Pancreas (tissue), 10 donors: ENCODE measurements around the gene GET4. TPM values are rescaled to one million over a fixed set of nuclear protein-coding genes. Genes with fewer than 3 reads are reported as not detected.

ENCODE experiments used
- ATAC-seq, 4 donors: fragments of 200-7000 bp; cut with Tn5 transposase; one replicate each; pipeline versions ENCODE4 v1.8.0 to v1.9.1; 2020; ENCODE audit warnings: mild to moderate bottlenecking in 4 of 4, moderate library complexity in 4 of 4
- DNase-seq, 6 donors: peaks; one replicate each; pipeline ENCODE4 v3.0.0-alpha.2; 2020
- FAIRE-seq: peaks from 2 replicates; lab custom pipeline; 2012; peaks lifted over from hg19 to GRCh38; lab: Jason Lieb, UNC
- H3K27ac ChIP-seq, 4 donors: fragments of 200-600 bp; sonication (generic); 1 replicate in 3 of 4; 2 replicates in 1 of 4; pipeline versions ENCODE4 v1.5.0 to v1.8.0; 2020
- H3K27me3 ChIP-seq, 4 donors: fragments of 200-600 bp; one replicate each; pipeline ENCODE4 v1.8.0; 2021
- H3K36me3 ChIP-seq, 3 donors: fragments of 200-600 bp; sonication (generic) in 1 of 3; one replicate each; pipeline versions ENCODE4 v1.5.0 to v1.8.0; 2020 to 2021
- H3K4me1 ChIP-seq, 3 donors: fragments of 200-600 bp; one replicate each; pipeline ENCODE4 v1.8.0; 2021
- H3K4me3 ChIP-seq, 4 donors: fragments of 200-600 bp; sonication (generic) in 2 of 4; one replicate each; pipeline versions ENCODE4 v1.5.0 to v1.8.0; 2020 to 2021
- H3K9me3 ChIP-seq, 4 donors: fragments of 200-600 bp; one replicate each; pipeline ENCODE4 v1.8.0; 2021
- WGBS, 2 donors: extraction: QIAGEN DNeasy Blood & Tissue Kit; methylation state at CpG; one replicate each; pipeline ENCODE4 v1.1.7; 2013; 5-methylcytosine and 5-hydroxymethylcytosine counted together
- intact Hi-C, 3 donors: fragments of 100-400 bp; cut with DNase I; formaldehyde crosslinking; loops; one replicate each; pipeline versions ENCODE4 v1.11.1 to v1.14.2; 2022
- polyA plus RNA-seq, 2 donors: library from polyadenylated mRNA; stranded (reverse); fragments of 200-250 nt; gene quantifications; one replicate each; pipeline ENCODE4 v1.2.3, GENCODE V29; 2013
- total RNA-seq, 6 donors: library from RNA; stranded (reverse); fragmentation: NEBNext Ultra II Directional in 4 of 6; extraction: Animal tissue kit (Norgen Biotek cat#: 25700) in 4 of 6; gene quantifications; one replicate each; pipeline versions ENCODE4 v1.2.1 to v1.2.4, GENCODE V29; 2021 to 2023
- TF ChIP-seq, protein P1 (sequence below), 4 donors: fragments of 200-600 bp; sonication (generic) in 3 of 4; IDR thresholded peaks; one replicate each; pipeline versions ENCODE4 v1.5.0 to v1.8.0; 2021; ENCODE audit warnings: antibody characterized with exemption in 4 of 4
- donor health status: healthy with polysubstance abuse.
- donor health status: DM: no; HTN: no; CAD: no; lungs with moderate emphysema.
- donor health status: DM: no; HTN: no; CAD: no.
- donor health status: control.
- donor health status: control.
- donor health status: Bipolar disorder and iron deficiency.
- donor health status: DM: yes; HTN: yes; CAD: no.
- donor health status: DM: no; HTN: no; CAD: no.
- donor health status: DM: no; HTN: no; CAD: no.
- donor health status: DM: yes; HTN: yes; CAD: no.

GET4 gene
- total and polyA plus RNA-seq, 8 donors = 13.1 to 94.5 (median 21.4) TPM

DNA sequence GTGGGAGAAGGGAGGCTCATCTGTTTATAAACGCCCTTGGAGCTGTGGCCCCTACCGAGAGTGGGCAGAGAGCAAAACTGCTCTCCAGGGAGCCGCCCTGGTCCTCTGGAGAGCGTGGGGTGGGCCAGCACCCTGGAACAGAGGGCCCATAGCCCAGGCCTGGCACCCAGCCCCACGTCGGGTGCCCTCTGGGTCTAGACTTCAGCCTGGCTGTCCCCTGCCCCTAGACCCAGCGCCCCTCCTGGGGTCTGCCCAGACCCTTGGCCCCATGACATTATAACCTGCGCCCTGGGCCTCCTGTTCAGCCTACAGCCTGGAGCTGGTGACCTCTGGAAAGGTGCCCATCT lies 24.7 kb downstream of the GET4 start:
- FAIRE-seq = no peak

DNA sequence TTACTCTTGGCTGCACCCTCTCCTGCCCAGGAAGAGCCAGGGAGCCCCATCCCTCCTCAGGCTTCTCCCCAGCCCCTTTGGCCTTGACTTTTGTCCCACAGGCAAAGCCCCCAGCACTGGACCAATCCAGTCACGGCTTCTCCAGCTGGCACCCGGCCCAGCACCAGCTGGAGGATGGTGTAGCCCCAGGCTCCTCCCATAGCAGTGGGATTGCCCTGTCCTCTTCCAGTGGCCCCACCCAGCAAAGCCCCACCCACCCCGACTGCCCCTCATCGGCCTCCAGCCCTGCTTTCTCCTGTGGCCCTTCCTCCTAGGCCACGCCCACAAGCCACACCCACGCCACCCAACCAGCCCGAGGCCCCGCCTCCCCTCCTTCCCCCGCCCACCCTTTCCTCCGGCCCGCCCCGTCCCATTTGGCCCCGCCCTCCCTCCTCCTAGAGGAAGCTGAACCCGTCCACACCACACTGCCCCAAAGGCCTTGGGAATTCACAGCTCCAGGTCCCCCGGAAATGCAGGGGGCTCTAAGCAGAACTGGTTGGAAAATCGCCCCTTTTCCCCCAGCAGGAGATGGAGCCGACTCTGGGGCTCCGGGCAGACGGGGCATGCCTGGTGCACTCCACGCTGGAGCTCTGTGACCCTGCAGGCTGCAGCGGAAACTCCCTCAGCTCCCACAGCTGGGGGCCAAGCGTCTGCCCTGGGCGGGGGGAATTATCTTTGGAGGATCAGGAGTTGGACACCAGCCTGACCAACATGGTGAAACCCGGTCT lies 25.2 kb downstream of the GET4 start:
- intact Hi-C loops = loop anchor here in 1 of 3 donors (10.0 kb wide), 2 partner anchors 53 to 153 kb away; partner anchors contain the start of gene ADAP1
- FAIRE-seq (no peak), DNase-seq (peak; percentile 64 to 86 (median 80)), ATAC-seq (peak; percentile 44 to 81 (median 66))
- Histone ChIP-seq H3K9me3 (no peaks in the 10 kb centered on the region), H3K4me1 (peaks cover 0 to 4% (median 0%) of the 10 kb centered on the region in 3 donors), H3K4me3 (no peak overlapping the region), H3K36me3 (peaks cover 0 to 5% (median 0%) of the 10 kb centered on the region in 3 donors), H3K27me3 (no peaks in the 10 kb centered on the region), H3K27ac (no peak overlapping the region)
- WGBS, 2 donors = 37 to 49% methylated on average over 16 to 24 of the region's 24 CpGs
- TF ChIP-seq, protein P1, sequence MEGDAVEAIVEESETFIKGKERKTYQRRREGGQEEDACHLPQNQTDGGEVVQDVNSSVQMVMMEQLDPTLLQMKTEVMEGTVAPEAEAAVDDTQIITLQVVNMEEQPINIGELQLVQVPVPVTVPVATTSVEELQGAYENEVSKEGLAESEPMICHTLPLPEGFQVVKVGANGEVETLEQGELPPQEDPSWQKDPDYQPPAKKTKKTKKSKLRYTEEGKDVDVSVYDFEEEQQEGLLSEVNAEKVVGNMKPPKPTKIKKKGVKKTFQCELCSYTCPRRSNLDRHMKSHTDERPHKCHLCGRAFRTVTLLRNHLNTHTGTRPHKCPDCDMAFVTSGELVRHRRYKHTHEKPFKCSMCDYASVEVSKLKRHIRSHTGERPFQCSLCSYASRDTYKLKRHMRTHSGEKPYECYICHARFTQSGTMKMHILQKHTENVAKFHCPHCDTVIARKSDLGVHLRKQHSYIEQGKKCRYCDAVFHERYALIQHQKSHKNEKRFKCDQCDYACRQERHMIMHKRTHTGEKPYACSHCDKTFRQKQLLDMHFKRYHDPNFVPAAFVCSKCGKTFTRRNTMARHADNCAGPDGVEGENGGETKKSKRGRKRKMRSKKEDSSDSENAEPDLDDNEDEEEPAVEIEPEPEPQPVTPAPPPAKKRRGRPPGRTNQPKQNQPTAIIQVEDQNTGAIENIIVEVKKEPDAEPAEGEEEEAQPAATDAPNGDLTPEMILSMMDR (IDR thresholded peaks at IDR 0.05) = no peak

More for the DNA sequence above, 24.7 kb downstream of the GET4 start:
- TF ChIP-seq, protein P1 (IDR thresholded peaks at IDR 0.05) = no peak
- H3K4me3 ChIP-seq = no peak overlapping the region
- H3K27me3 ChIP-seq = no peaks in the 10 kb centered on the region
- DNase-seq = no peak
- 58 to 64% methylated on average over 8 of the region's 8 CpGs for WGBS, 2 donors
- ATAC-seq = peak in 3 of 4 donors; percentile 3 to 45 (median 8)
- intact Hi-C loops = loop anchor here in 1 of 3 donors (10.0 kb wide), 2 partner anchors 54 to 154 kb away; partner anchors contain the start of gene ADAP1
- peaks cover 0 to 4% (median 0%) of the 10 kb centered on the region in 3 donors for H3K4me1 ChIP-seq
- H3K36me3 ChIP-seq = peaks cover 0 to 11% (median 0%) of the 10 kb centered on the region in 3 donors
- no peak overlapping the region for H3K27ac ChIP-seq
- no peaks in the 10 kb centered on the region for H3K9me3 ChIP-seq

DNA sequence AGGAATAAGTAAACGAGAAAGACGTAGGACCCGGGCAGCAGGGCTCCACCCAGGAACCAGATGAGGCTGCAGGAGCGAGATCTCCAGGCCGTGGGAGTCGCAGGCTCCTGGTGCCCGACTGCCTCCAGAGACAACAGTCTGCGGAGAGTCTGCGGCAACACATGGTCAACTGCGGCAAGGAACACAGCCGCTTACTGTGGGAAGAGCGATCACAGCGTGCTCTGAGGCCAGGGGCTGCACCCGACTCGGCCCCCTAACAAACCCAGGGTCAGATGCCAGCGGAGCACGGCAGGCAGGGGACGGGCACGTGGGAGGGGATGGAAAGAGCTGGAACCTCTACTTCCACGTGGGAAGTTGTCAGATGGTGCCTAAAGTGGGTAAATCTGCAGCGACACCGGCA lies 26.6 kb downstream of the GET4 start:
- H3K4me1 ChIP-seq = peaks cover 0 to 4% (median 0%) of the 10 kb centered on the region in 3 donors
- no peak for ATAC-seq
- 83 to 86% methylated on average over 22 of the region's 22 CpGs for WGBS, 2 donors
- H3K9me3 ChIP-seq = no peaks in the 10 kb centered on the region
- no peaks in the 10 kb centered on the region for H3K27me3 ChIP-seq
- TF ChIP-seq, protein P1 (IDR thresholded peaks at IDR 0.05) = no peak
- no peak overlapping the region for H3K4me3 ChIP-seq
- no peak for FAIRE-seq
- intact Hi-C loops = loop anchor here in 1 of 3 donors (10.0 kb wide), 2 partner anchors 52 to 152 kb away; partner anchors contain the start of gene ADAP1
- no peak overlapping the region for H3K27ac ChIP-seq
- peak in 1 of 6 donors; percentile 47 for DNase-seq
- no peaks in the 10 kb centered on the region for H3K36me3 ChIP-seq

DNA sequence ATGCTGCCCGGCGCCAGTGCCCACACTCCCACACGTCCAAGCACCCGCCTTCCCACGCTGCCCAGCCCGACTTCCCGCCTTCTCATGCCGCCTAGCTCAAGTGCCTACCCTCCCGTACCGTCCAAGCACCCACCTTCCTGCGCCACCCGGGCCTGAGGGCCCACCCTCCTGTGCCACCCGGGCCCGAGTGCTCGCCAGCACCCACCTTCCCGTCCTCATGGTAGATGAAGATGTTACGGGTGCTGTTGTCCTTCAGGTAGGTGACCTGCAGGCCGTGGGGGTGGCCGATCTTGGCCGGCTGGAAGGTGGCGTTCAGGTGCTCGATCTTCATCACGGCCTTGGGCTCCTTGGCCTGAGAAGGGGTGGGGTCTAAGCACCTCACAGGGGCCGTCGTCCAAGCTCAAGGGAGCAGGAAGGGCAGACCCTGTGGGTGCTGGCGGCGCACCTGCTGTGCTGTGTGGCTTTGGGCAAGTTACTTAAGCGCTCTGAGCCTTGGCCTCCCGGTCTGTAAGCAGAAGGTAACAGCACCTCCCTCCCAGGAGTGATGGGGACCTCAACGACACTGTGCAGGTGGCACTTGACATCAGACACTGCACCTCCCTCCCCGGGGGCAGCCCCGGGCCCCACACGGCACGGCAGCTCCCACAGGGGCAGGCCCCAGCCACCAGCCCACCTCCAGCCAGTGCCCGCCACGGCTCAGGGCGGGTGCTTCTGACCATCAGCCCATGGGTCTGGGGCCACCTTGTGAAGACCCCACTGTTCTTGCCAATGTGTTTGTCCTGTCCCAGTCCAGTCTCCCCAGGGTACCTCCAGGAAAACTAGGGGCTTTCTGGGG lies 27.8 kb downstream of the GET4 start:
- Histone ChIP-seq H3K9me3 (no peaks in the 10 kb centered on the region), H3K27me3 (no peaks in the 10 kb centered on the region)
- peak in 1 of 6 donors; percentile 72 for DNase-seq

More for the DNA sequence above, 27.8 kb downstream of the GET4 start:
- Histone ChIP-seq H3K4me3 (no peak overlapping the region), H3K27ac (no peak overlapping the region), H3K4me1 (peaks cover 0 to 4% (median 0%) of the 10 kb centered on the region in 3 donors), H3K36me3 (no peaks in the 10 kb centered on the region)
- FAIRE-seq = no peak
- WGBS, 2 donors = 90 to 93% methylated on average over 37 of the region's 37 CpGs
- no peak for ATAC-seq
- TF ChIP-seq, protein P1 (IDR thresholded peaks at IDR 0.05) = no peak
- intact Hi-C loops = loop anchor here in 1 of 3 donors (10.0 kb wide), 2 partner anchors 51 to 151 kb away; partner anchors contain the start of gene ADAP1
